Brain pericyte (primary cell): ENCODE measurements around the gene SORBS1.

Experiments
- DNase-seq: peaks from one replicate; pipeline ENCODE4 v3.0.0-alpha.2; 2012; ENCODE audit warnings: low read depth, low spot score

Gene SORBS1

GRCh38 chr10:95464280-95464679, 96.9 kb downstream of the SORBS1 start:
- no peak for DNase-seq

GRCh38 chr10:95462740-95463667, 98.2 kb downstream of the SORBS1 start:
- no peak for DNase-seq

GRCh38 chr10:95461611-95462010, 99.6 kb downstream of the SORBS1 start:
- no peak for DNase-seq

DNA sequence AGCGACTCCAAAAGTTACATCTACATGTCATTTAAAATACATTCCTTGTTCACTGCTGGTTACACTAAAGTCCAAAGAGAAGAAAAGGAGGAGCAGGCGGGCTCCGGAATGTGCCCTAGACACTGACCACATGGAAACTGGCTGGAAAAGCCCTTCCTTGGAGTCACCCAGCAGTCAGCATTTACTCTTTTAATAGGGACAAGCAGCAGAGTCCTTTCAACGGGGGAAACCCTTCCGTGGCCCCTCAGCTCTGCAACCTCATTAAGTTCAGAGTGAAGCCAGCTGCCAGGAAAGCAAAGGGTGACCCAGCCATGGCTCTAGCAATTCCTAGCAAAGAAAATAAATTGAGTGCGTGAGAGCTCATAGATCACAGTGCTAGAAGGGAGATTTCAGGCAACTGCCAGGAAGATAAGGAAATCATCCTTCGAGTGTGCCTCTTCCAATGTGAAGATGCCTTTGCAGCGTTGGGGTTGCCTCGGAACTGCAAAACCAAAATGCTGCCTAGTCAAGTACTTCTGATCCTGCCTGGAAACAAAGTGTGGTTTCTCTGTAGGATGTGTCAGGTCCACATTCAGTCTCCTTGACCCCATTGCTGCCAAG, 101.6 kb downstream of the SORBS1 start:
- no peak for DNase-seq

- no peak for DNase-seq
These were observed 102.3 kb downstream of the SORBS1 start for GRCh38 chr10:95458871-95459270.

- no peak for DNase-seq
These were observed 103.2 kb downstream of the SORBS1 start for GRCh38 chr10:95458014-95458413.

GRCh38 chr10:95457319-95457886, 103.8 kb downstream of the SORBS1 start:
- DNase-seq, result no peak

GRCh38 chr10:95456516-95456915, 104.7 kb downstream of the SORBS1 start:
- no peak for DNase-seq

GRCh38 chr10:95454940-95455339, 106.2 kb downstream of the SORBS1 start:
- no peak for DNase-seq

- DNase-seq, result no peak
These were observed 106.8 kb downstream of the SORBS1 start for GRCh38 chr10:95454356-95454755.

GRCh38 chr10:95451568-95452524, 109.3 kb downstream of the SORBS1 start:
- DNase-seq, result no peak

- no peak for DNase-seq
These were observed 110.0 kb downstream of the SORBS1 start for GRCh38 chr10:95451150-95451549.

DNA sequence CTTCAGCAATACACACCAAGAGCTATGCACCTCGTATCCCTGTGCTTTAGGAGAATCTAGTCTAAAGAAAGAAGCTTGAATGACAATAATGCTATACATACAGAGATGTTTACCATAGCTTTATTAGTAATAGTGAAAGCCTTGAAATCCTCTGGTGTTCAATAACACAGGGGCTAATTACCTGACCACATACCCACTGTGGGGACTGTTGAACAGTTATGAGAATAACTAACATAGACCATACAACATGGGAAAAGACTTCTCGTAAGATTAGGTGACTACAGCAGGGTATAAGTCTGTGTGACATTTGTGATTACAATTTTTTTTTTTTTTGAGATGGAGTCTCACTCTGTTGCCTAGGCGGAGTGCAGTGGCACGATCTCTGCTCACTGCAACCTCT, 111.0 kb downstream of the SORBS1 start:
- DNase-seq, result no peak

GRCh38 chr10:95447685-95448084, 113.5 kb downstream of the SORBS1 start:
- DNase-seq, result no peak

- no peak for DNase-seq
These were observed 115.2 kb downstream of the SORBS1 start for GRCh38 chr10:95445837-95446486.

DNA sequence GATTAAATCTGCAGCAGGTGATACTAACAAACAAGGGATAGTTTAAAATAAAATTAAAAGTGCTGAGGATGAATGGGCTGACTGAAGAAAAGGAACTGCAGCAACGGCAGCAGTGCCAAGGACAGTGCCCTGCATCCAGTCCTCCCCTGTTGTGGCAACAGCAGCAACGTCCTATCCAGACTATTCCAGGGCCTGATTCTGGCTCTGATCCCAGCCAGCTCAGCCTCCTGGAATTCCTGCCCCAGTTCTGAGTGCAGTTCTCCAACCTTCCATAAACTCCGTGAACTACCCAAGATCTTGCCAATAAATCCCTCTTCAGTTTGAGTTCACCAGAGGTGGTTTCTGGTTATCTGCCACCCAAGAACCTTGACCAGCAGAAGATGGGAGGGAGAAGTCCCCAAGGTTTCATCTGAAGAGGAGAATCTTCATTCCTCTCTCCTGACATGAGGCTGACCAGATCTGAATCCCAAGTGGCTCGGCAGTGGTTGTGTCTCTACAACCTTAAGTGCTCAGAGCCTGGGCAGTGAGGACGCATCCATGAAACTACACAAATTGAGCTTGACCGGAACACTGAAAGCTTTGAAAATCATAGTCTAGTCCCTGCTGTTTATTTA, 115.8 kb downstream of the SORBS1 start:
- DNase-seq, result no peak

GRCh38 chr10:95444792-95445191, 116.4 kb downstream of the SORBS1 start:
- no peak for DNase-seq

- no peak for DNase-seq
These were observed 117.5 kb downstream of the SORBS1 start for GRCh38 chr10:95443636-95444035.

- DNase-seq, result no peak
These were observed 118.8 kb downstream of the SORBS1 start for GRCh38 chr10:95442341-95442740.

- DNase-seq, result no peak
These were observed 119.6 kb downstream of the SORBS1 start for GRCh38 chr10:95441547-95441923.
